Stimulated activated CD4-positive, alpha-beta T cell treated with anti-CD3 and anti-CD28 coated beads, Interleukin-12 subunit alpha, Interleukin-12 subunit beta, amount 100 ng/mL, for 4 hours (primary cell): Measurements from ENCODE around the gene GRK2.
"Not testable (repeated sequence)": the region's sequence is repeated elsewhere in the genome, so short reads cannot be mapped to it uniquely, and the experiment has no call there.

Source experiments
- DNase-seq: peaks from one replicate; pipeline ENCODE4 v3.0.0-alpha.2; 2020

The GRK2 gene

DNA sequence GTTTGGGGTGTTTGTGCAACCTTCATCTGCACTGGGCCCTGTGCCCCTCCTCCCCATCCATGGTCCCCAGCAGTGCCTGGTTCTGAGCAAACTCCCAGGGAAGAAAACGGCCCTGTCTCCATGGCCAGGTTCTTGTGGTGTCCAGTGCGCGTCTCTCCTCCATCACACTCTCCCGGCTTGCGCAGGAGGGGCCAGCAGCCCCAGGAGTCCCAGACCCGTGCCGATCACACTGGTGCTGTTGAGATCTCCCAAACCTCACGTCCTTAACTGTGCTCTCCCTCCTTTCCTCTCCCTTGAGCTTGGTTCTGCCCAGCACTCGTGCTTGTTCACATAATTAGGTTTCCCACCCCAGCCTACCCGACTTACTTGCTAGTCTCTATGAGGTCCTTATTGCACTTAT is 10.9 kb upstream of the GRK2 start:
- DNase-seq, result no peak

- no peak for DNase-seq
Observed at GRCh38 chr11:67255864-67256263, 10.4 kb upstream of the GRK2 start.

DNA sequence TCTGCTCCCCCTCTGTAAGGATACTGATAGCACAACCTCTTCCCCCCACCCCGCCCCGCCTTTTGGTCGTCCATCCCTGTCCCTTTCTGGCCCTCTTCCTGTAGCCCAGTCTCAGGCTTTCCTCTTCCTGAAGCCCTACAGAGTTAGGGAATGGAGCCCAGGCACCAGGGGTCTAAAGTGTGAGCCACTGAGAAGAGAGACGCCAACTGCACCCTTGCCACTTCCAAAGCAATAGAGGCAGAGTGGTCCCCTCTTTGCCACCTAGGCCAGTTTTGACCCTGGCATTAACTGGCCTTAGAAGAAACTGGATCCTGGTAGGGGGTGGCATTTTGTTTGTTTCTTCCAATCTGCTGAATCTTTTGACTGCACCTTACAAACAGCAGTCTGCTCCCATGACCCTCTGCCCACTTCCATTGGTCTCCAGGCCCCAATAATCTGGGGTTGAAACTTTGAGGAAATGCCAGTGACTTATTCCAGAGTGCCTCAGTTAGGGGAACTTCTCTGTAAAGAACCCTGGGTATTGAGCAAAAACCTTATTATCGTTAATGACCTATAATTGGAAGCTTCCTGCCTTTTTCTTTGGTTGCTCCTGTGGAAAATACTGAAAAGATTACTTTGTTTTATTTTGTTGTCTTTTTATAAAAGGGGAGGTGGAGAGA is 9.7 kb upstream of the GRK2 start:
- DNase-seq, result no peak

DNA sequence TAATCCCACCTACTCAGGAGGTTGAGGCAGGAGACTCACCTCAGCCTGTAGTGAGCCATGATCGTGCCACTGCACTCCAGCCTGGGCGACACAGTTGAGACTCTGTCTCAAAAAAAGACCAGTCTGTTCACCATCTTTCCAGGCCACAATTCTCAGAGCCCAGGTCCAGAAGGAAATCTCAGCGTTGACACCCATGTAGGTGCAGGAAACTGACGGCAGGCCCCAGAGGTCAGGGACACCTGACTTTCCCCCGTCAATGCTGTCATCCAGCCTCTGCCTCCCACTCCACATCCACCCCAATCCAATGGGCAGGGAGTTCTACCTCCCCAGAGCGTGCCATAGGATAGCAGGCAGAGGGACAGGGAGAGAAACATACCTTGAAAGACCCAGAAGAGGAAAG is 5.9 kb upstream of the GRK2 start:
- DNase-seq, result no peak

DNA sequence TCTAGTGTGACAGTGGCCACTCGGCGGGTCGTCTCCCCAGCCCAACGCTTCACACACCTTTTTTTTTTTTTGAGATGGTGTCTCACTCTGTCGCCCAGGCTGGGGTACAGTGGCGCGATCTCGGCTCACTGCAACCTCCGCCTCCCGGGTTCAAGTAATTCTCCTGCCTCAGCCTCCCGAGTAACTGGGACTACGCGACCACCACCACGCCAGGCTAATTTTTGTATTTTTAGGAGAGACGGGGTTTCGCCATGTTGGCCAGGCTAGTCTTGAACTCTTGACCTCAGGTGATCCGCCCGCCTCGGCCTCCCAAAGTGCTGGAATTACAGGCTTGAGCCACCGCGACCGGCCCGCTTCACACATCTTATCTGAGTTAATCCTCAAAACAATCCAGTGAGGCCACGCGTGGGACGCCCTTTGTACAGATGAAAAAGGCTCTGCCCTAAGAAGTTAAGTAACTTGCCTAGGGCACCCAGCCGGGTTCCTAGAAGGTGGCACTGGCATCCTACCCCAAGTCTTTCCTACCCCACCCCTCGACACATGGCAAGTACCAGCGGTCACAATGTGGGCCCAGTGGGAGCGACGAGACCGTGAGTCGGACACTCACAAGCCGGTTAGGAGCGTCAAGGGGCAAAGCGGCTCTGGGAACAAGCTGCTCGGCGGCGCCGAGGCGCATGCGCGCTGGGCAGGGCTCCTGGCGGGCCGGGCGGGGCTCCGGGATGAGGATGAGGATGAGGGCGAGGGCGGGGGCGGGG is 5.2 kb upstream of the GRK2 start:
- not testable (repeated sequence) for DNase-seq

GRCh38 chr11:67261640-67261945 is 4.7 kb upstream of the GRK2 start:
- no peak for DNase-seq

DNA sequence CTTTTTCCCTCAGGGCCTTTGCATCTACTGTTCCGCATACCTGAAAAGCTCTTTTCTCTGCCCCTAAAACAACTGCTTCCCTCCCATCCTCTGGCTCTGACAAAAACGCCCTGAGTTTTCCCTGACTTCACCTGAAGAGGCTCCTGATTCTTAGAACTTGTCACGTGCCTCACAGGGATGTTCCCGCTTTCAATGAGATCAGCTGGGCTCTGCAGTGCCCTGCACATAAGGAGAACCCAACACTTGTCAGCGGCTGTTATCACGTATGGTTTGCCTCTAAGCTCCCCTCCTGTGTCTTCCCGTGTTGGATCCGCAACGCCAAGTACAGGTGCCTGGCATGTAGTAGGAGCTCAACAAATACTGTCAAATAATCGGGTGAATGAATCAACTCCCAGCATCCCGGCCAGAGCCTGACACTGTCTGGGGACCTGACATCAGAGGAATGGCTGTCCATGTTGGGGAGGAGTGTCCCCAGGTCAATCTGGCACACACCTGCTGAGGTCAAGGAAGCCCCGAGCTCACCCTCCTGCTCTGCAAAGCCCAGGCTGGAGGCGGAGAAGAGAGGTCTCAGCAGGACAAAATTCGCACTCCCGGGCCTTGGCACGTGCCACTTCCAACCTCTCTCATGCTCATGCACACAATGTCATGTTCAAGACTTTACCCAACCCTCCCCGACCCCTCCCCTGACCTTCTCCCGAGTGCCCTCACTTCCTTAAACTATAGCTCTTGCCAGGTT is 4.2 kb upstream of the GRK2 start:
- DNase-seq, result no peak

DNA sequence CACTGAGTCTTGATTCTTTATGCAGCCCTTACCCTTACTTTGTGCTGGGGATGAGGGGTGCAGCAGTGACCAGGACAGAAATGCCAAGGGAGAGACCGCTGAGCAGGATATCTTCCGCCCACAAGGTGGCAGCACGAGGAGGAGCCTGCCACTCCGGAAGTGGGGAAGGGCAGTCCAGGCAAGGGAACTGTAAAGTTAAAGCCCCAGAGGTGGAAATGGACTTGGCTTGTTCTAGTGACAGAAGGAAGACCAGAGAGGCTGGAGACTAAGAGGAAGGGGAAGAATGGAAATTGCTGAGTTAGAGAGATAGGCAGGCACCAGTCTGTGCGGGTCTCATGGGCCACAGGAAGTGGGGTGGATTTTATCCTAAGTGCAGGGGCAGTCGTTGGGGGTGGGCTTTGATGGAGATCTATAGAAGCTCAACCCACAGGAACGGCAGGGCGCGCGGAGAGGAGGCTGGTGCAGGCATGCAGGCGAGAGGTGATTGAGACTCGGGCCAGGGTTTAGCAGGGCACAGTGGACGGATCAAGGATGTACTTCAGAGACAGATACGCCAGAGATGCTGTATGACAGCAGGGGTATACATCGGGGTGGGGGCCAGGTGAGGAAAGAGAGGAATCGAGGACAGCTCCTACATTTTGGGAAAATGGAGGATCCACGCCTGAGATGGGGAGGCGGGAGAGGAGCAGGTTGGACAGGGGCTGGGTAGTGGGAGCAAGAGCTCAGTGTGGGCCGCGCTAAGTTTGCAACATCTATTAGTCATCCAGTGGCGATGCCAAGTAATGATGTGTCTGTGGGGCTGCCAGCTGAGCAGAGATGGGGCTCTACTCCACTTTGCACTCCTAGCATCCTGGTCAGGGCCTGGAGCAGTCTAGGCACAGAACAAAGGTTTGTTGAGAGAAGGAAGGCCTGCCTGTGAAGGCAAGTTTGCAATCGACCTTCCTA is 3.3 kb upstream of the GRK2 start:
- peak; percentile 71 for DNase-seq

- no peak for DNase-seq
Observed at GRCh38 chr11:67264260-67264659, 2.0 kb upstream of the GRK2 start.

DNA sequence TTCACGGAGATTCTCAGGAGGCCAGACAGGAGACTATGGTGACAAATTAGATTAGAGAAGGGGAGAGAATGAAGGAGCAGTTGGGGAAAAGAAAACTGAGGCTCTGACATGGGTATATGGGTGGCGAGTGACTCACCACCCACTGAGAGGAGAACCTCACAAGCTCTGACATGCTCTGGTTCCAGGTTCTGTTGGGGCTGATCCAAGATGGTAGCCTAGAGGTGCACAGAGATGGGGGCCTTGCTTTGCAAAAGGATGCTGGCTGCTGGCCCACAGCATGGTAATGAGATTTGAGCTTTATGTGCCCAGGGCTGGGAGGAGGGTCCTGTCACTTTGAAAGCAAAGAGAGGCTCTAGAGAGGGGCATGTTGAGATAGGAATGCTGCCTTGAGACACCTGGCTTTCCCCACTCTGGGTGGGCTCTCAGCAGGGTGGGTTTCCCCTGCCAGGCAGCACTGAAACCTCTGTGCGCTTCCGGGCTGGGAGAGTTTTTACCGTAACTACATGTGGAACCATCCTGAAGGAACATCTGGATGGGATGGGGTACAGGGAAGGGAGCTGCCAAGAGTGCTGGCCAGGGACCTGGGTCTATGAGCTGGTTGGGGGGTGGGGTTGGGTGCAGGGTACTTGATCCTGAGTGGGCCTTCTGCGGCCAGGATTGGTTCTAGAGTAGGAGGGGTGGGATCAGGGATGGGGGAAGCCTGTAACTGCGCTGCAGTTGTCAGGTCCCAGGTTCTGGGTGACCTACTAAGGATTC is 1.2 kb upstream of the GRK2 start:
- DNase-seq, result no peak

GRCh38 chr11:67265633-67266448 is 432 bp upstream of the GRK2 start:
- peak; percentile 80 for DNase-seq

DNA sequence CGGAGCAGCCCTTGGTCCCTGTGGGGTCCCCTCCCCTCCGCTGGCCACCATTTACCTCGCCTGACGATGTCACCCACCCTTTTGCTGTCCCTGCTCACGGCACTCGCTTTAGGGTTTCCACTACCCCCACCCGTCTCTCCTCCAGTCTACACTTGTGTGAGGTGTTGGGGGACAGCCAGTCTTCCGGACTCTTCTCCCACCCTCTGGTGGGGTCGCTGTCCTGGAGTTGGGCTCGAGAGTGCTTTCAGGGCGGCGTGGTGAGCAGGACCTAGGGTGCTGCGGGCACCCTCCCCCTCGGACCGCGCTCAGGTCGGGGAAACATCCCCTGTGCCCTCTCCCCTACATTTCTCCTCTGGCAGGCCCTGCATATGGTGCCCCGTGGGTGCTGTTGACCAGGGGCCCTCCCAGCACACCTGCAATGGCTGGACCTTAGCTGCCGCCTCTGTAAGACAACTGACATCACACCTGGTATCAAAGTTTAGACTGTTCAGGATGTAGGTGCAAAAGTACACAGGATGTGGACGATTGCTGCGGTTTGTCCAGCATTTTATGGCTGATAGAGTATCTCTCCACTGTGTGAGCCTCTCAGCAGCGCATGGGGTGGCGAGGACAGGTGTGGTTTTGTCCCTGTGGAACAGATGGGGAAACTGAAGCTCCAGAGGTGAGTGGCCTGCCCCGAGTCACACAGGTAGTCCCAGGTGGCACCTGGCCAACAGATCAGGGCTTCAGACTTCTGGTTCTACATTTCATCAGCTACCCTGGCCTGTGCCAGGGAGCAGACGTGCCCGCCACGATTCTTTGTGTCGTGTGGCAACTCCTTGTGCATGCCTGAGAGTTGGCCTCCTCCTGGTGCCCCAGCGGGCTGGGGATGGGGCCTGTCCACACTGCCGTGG is 1.2 kb downstream of the GRK2 start:
- DNase-seq, result no peak

DNA sequence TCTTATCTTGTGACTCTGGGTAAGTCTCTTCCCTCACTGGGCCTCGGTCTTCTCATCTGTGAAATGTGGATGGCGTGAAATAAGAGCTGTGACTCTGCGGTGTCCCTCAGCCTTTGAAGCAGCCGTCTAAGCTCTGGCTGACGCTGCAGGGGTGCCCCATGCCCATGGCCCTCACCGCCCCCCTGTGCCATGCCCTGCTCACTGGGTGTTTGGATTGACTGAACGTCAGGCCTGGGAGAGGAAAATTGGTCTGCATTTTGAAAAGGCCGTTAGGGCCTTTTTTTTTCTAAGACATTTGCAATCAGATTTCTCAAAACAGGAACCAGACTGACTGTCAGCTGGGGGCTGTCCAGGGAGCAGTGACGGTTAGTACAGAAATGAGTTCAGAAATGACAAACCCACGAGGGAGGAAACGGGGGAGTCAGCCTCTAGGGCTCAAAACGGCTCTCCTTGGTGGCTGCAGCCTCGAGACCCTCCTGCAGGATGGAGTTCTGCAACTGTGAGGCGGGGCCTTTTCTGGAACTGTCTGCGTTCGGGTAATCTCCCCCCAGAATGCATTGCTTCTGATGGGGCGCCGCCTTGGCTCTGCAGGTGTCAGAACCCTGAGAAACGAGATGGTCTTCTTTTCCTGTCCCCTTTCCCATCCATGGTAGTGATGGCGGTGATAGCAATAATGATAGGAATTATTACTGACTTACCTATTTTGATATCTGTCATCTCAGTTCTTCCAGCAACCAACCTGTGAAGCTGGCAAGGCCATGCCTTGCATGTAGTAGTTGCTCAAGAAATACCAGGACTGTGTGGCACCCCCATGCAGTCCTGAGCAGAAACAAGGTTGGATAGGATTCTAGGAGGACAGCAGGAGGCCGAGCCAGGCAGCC is 2.0 kb downstream of the GRK2 start:
- no peak for DNase-seq

GRCh38 chr11:67268962-67269268 is 2.6 kb downstream of the GRK2 start:
- no peak for DNase-seq

- no peak for DNase-seq
Observed at GRCh38 chr11:67269401-67270255, 3.4 kb downstream of the GRK2 start.

GRCh38 chr11:67270256-67271204 is 4.3 kb downstream of the GRK2 start:
- DNase-seq, result no peak

- no peak for DNase-seq
Observed at GRCh38 chr11:67271205-67271540, 4.9 kb downstream of the GRK2 start.
